CD1c-positive myeloid dendritic cell (primary cell): ENCODE data around the gene PRODH2.
A peak's percentile ranks its signal among the peaks of the same experiment; 100 is the strongest.

ENCODE experiments used
- DNase-seq: peaks from one replicate; pipeline ENCODE4 v3.0.0-alpha.2; 2016; ENCODE audit errors: extremely low spot score

Gene PRODH2, protein sequence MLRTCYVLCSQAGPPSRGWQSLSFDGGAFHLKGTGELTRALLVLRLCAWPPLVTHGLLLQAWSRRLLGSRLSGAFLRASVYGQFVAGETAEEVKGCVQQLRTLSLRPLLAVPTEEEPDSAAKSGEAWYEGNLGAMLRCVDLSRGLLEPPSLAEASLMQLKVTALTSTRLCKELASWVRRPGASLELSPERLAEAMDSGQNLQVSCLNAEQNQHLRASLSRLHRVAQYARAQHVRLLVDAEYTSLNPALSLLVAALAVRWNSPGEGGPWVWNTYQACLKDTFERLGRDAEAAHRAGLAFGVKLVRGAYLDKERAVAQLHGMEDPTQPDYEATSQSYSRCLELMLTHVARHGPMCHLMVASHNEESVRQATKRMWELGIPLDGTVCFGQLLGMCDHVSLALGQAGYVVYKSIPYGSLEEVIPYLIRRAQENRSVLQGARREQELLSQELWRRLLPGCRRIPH

DNA sequence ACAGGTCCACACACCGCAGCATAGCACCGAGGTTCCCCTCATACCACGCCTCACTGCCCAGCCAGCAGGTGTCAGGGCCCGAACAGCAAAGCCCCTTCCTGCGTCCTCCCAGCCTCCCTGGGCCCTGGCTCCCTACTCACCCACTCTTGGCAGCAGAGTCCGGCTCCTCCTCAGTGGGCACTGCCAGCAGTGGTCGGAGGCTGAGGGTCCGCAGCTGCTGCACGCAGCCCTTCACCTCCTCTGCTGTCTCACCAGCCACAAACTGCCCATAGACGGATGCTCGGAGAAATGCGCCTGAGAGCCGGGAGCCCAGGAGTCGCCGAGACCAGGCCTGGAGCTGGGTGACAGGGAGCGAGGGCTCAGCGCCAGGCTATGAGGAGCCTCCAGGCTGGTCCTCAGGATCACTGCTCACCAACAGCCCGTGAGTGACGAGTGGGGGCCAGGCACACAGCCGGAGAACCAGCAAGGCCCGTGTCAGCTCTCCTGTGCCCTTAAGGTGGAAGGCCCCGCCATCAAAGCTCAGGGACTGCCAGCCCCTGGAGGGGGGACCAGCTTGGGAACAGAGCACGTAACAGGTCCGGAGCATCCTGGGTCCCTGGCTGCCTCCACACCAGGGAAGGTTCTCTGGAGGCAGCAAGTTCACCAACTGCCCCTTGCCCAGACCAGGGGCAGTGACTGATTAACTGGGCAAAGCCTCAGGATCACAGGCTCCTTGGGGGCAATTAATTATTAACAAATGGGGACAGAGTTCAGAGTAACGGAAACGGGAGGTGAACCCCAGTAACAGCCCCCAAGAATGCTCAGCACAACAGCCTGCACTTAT is at the start of gene PRODH2:
Gene PRODH2 (minus strand): TSS at position 626 of the 823 bp plus-strand sequence. CDS start 40 bp downstream, at position 586.
- no peak for DNase-seq

DNA sequence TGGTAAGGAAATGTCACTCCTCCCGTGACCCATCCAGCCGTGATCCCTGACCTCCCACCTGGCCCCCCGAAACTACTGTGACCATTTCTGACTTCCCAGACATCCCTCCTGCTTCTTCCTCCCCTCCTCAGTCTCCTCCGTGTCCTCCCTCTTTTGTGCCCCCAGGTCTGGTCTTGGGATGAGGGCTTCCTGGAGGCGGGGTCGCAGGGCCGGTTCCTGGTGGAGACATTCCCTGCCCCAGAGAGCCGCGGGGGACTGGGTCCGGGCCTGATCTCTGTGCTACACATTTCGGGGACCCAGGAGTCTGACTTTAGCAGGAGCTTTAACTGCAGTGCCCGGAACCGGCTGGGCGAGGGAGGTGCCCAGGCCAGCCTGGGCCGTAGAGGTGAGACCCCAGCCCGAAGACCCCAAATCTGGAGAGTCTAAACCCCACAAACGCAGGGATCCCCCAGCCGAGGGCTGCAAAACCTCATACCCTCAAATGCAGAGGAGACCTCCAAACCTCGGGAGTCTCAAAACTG is 49.1 kb upstream of the PRODH2 start:
- no peak for DNase-seq

GRCh38 chr19:35860818-35861639 is 48.4 kb upstream of the PRODH2 start:
- DNase-seq = no peak

DNA sequence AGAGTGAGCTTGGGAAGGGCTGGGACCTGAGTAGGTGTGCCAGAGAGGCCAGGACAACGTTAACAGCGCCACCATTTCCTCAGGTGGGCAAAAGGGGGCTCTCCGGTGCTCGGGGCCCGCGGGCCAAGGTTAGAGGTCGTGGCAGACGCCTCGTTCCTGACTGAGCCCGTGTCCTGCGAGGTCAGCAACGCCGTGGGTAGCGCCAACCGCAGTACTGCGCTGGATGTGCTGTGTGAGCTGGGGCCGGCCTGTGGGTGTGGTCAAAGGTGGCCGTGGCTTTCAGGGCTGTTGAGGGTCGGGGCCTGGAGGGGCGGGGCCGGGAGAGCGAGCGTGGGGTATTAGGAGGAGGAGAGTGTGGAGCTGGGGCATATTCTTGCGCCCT is 47.8 kb upstream of the PRODH2 start:
- DNase-seq = no peak

GRCh38 chr19:35859414-35859813 is 46.8 kb upstream of the PRODH2 start:
- no peak for DNase-seq

DNA sequence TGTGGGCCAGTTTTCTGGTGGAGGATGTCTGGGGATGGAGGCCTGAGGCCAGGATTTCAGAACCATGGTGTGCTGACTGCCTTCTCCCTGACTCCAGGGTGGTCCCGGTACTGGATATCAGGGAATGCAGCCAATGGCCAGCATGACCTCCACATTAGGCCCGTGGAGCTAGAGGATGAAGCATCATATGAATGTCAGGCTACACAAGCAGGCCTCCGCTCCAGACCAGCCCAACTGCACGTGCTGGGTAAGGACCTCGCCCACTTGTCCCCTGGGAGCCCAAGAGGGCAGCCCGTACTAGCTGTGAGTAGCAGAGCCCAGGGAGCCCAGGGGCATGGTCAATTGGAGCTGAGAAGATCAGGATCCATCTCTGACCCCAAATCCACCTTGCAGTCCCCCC is 45.7 kb upstream of the PRODH2 start:
- DNase-seq = no peak

DNA sequence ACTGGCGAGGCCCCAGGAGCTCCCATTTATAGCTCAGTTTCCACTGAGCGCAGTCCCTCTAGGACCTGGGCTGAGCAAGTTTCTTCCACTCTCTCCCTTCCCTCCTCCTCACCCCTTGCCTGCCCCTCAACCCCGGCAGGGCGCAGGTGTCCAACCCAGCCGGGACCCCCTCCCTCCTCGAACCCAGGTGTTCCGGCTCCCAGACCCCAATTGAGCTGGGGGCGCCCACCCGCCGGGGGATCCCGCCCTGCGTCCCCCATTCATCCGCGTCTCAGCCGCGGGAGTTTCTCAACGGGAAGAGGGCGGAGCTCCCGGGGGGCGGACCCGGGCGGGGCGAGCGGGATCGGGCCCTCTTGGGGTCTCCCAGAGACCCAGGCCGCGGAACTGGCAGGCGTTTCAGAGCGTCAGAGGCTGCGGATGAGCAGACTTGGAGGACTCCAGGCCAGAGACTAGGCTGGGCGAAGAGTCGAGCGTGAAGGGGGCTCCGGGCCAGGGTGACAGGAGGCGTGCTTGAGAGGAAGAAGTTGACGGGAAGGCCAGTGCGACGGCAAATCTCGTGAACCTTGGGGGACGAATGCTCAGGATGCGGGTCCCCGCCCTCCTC is 44.0 kb upstream of the PRODH2 start, which contains the start of gene KIRREL2:
Gene KIRREL2 (plus strand): TSS at position 366 of the 604 bp plus-strand sequence. CDS start 209 bp downstream, at position 575.
- DNase-seq = no peak

DNA sequence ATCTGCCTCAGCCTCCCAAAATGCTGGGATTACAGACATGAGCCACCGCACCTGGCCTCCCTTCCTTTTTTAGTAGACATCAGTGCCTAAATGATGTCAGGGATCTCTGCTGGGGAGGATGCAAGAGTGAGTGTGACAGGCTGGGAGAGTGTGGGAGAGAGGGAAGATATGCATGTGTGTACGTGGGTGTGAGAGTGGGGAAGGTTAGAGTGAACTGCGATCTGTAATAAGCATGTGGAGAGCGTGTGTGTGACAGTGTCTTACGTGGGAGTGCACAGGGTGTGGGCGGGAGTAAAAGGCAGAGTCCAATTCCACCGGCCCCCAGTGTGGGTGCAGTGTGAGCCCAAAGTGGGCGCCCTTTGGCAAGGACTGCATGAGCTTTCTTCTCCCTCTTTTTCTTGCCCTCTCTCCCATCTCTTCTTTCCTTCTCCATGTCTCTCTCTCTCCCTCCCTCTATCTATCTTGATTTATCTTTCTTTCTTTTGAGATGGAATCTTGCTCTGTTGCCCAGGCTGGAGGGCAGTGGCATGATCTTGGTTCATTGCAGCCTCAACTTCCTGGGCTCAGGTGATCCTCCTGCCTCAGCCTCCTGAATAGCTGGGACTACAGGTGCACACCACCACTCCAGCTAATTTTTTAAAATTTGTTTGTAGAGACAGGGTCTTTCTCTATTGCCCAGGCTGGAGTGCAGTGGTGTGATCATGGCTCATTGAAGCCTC is 40.6 kb upstream of the PRODH2 start:
- no peak for DNase-seq

- DNase-seq = no peak
Observed at GRCh38 chr19:35852029-35852780, 39.6 kb upstream of the PRODH2 start, which contains the start of gene NPHS1. Gene NPHS1, minus strand, starts transcription at chr19:35852504. Its CDS starts 667 bp downstream, at chr19:35851837.

GRCh38 chr19:35851213-35852028 is 38.8 kb upstream of the PRODH2 start:
- DNase-seq = no peak

GRCh38 chr19:35848919-35849505 is 36.4 kb upstream of the PRODH2 start:
- DNase-seq = no peak

- no peak for DNase-seq
Observed at GRCh38 chr19:35848486-35848885, 35.8 kb upstream of the PRODH2 start.

GRCh38 chr19:35847911-35848310 is 35.3 kb upstream of the PRODH2 start:
- DNase-seq = no peak

DNA sequence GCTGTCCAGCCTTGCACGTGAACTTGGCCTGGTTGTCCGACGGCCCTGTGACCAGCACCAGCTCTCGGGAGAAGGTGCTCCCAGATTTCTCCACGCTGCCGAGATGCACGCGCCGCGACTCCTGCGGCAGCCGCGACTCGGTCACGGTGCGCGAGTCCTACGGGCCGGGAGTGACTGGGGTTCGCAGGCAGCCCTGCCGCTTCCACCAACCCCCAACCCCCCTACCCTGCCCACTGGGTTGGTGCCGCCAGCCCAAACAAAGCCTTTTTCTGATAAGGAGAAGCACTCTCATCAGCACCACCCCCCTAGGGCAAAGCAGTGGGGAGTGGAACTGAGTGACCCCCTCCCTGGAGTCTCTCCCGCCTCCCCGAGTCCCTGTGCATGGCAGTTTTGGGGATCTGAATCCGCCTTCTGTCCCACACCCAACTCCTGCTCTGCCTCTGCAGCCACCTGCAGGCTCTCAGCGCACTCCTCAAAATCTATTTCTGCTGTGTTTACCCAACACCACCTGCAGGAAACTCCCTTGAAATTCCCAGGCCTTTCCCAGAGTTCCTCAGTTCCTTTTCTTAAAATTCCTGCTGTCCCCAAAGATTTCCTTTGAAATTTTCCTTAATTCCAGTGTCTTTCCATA is 33.5 kb upstream of the PRODH2 start:
- DNase-seq = no peak

GRCh38 chr19:35845215-35846037 is 32.8 kb upstream of the PRODH2 start:
- peak; percentile 68 for DNase-seq

DNA sequence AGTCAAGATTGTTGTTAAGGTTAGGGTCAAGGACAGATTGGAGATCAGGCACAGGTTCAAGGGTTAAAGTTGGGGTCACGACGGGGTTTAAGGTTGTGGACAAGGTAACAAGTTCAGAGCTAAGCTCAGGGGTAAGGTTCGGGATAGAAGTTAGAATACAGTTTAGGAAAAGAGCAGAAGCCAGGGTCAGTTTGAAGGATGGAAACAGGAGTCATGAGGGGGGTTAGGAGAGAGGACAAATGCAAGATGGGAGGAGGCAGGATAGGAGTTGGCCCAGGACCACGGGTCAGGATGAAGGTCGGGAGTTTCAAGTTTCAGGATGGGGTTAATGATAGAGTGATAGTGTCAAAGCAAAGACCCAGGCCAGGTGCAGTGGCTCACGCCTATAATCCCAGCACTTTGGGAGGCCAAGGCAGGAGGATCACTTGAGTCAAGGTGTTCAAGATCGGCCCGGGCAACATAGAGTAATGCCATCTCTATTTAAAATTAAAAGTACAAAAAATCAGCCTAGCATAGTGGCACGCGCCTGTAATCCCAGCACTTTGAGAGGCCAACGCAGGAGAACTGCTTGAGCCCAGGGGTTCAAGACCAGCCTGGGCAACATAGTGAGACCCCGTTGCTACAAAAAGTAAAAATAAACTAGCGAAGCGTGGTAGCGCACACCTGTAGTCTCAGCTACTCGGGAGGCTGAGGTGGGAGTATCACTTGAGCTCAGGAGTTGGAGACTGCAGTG is 32.0 kb upstream of the PRODH2 start:
- no peak for DNase-seq
